Adipose tissue (tissue), 3 donors: ENCODE measurements around the gene TMEM114. TPM values are rescaled to one million over a fixed set of nuclear protein-coding genes. Genes with fewer than 3 reads are reported as not detected.
"Not testable (repeated sequence)": the region's sequence is repeated elsewhere in the genome, so short reads cannot be mapped to it uniquely, and the experiment has no call there.

Experiments
- H3K27ac ChIP-seq: one replicate; pipeline ENCODE4 v1.5.1; 2013; ENCODE audit warnings: low read depth, low read length
- WGBS, 3 donors: extraction: QIAGEN DNeasy Blood & Tissue Kit; methylation state at CpG; one replicate each; pipeline ENCODE4 v1.1.7; 2013; 5-methylcytosine and 5-hydroxymethylcytosine counted together
- polyA plus RNA-seq, 3 donors: library from polyadenylated mRNA; stranded (reverse); fragments of 200-250 nt; gene quantifications; one replicate each; pipeline ENCODE4 v1.2.3, GENCODE V29; 2013
- donor health status: healthy with polysubstance abuse.
- donor health status: Bipolar disorder and iron deficiency.
- donor health status: healthy.

Gene TMEM114
- polyA plus RNA-seq, 3 donors: not detected

DNA sequence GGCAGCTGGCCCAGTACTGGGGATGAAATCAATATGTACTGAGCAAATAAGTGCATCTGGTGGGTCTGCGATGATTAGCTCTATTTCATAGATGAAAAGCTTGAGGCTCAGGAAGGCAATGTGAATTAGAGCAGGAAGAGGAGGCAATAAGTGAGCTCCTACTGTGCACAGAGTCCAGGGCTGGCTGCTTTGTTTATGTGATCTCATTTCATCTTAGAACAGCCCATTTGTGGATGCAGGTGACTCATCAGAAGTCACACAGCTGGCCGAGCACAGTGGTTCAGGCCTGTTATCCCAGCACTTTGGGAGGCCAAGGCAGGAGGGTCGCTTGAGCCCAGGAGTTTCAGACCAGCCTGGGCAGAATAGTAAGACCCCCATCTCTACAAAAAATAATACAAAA lies 7.1 kb downstream of the TMEM114 start:
- WGBS, 3 donors: 61 to 84% (median 82%) methylated on average over 3 of the region's 3 CpGs
- no peak overlapping the region for H3K27ac ChIP-seq

- no peak overlapping the region for H3K27ac ChIP-seq
- WGBS, 3 donors: 27 to 57% (median 28%) methylated on average over 6 of the region's 6 CpGs
These were observed 8.3 kb downstream of the TMEM114 start for GRCh38 chr16:8581831-8582580.

GRCh38 chr16:8579559-8579958 lies 10.8 kb downstream of the TMEM114 start:
- no peak overlapping the region for H3K27ac ChIP-seq
- 80 to 89% (median 86%) methylated on average over 9 of the region's 9 CpGs for WGBS, 3 donors

GRCh38 chr16:8577678-8578304 lies 12.5 kb downstream of the TMEM114 start:
- no peak overlapping the region for H3K27ac ChIP-seq
- 75 to 77% (median 75%) methylated on average over 10 of the region's 10 CpGs for WGBS, 3 donors

DNA sequence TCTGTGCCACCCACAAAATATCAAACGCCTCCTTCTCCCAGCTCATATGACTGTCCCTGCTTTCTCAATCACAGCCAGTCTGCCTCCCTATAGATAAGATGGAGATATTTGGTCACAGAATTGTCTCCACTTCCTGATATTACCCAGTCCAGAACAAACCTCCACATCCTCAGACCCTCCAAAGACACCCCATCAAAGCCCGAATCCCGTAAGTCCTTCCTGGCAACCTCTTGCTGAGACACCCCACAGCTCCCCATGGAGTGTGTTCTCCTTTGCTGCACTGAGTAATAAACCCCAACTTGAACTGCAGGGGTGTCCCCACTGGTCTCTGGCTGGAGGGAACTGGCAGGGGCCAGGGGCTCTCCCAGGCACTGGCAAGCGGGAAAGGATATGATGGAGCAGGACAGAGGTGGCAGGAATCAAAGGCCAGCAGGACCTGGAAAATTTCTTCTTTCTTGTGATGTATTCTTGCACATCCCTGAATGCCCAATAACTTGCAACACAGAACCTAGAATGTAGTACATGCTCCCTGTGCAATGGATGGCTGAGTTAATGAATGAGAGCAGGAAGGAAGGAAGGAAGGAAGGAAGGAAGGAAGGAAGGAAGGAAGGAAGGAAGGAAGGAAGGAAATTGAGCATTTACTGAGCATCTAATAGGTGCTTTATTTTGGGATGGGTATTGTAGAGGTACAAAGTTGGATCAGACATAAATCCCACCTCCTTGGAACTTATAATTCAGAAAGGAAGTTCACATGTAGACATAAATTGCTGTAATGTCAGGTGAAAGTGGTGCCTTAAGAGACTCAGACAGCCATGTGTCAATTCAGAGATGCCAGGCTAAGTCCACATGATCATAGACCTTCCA lies 13.9 kb downstream of the TMEM114 start:
- no peak overlapping the region for H3K27ac ChIP-seq
- WGBS, 3 donors: 80 to 85% (median 82%) methylated on average over 4 of the region's 4 CpGs

DNA sequence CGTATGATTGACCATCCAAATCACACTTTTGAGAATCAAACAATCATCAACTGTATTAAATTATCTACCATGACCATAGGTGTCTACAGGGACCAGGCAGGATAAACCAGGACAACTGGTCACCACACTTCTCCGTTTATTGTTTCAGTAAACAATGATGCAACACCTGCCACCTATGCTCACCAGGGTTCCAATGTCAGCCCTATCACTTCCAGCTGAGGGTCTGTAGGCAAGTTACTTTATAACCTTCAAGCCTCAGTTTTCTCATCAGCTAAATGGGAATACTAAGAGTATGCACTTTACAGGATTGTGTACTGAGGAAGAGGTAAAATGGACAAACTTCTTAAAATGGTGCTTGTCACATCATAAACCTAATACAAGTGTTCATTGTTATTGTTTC lies 14.9 kb downstream of the TMEM114 start:
- no peak overlapping the region for H3K27ac ChIP-seq
- 46 to 79% (median 78%) methylated on average over 2 of the region's 2 CpGs for WGBS, 3 donors

DNA sequence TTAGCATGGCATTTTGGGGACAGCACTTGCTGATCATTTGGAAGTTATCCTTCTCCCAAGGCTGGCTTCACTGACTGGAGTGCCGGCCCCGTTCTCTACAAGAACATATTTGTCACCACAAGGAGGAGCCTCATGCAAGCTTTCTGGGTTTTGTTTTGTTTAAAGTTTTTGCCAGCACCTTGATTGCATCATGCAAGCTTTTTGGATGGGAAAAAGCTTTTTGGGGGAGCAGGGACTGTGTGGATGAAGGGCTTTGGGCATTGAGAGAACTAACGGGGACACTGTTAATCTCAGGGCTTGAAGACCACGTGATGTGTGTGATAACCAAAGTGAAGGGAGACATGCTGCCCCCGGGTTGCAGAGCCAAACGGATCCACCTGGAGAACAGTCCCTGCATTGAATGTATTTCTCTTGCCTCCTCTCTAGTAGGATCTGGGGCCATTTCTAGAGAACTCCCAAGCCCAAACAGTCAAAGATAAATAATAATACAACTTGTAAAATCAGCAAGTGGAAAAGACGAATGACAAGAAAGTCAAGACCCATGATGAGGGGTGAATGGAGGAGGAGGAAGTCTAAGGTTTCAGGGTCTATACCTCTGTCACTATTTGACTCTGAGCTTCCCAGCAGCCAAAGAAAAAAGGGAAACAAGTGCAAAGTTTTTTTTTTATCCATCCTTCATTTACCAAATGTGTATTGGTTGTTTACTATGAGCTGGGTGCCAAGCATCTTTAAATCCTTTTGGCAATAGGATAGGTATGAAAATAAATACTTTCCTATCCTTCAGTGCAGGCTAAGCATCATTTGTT lies 17.2 kb downstream of the TMEM114 start:
- H3K27ac ChIP-seq: no peak overlapping the region
- WGBS, 3 donors: 33 to 36% (median 33%) methylated on average over 7 of the region's 7 CpGs

- no peak overlapping the region for H3K27ac ChIP-seq
- 76 to 78% (median 77%) methylated on average over 11 of the region's 11 CpGs for WGBS, 3 donors
These were observed 18.0 kb downstream of the TMEM114 start for GRCh38 chr16:8572063-8572918.

DNA sequence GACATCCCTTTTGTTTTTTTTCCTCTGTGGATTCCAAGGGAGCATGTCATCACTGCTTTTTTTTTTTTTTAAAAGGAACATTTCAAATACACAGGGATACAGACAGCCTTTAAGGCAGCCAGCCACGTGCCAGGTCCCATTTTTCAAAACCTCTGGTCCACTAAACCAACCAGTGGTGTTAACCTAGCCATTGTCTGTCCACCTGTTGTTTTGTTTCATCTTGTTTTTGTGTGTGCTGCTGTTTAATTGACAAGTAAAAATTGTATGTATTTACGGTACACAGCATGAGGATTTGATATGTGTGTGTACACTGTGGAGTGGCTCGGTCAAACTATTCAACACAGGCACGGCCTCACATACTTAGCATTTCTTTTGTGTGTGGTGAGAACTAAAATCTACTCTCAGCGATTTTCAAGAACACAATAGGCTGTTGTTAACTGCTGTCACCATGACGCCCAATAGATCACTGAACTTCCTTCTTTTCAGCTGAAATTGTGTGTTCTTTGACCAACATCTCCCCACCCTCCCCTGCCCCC lies 19.2 kb downstream of the TMEM114 start:
- 25 to 40% (median 33%) methylated on average over 6 of the region's 6 CpGs for WGBS, 3 donors
- H3K27ac ChIP-seq: no peak overlapping the region

GRCh38 chr16:8570393-8570792 lies 19.9 kb downstream of the TMEM114 start:
- WGBS, 3 donors: 64 to 78% (median 75%) methylated on average over 12 of the region's 12 CpGs
- H3K27ac ChIP-seq: not testable (repeated sequence)

DNA sequence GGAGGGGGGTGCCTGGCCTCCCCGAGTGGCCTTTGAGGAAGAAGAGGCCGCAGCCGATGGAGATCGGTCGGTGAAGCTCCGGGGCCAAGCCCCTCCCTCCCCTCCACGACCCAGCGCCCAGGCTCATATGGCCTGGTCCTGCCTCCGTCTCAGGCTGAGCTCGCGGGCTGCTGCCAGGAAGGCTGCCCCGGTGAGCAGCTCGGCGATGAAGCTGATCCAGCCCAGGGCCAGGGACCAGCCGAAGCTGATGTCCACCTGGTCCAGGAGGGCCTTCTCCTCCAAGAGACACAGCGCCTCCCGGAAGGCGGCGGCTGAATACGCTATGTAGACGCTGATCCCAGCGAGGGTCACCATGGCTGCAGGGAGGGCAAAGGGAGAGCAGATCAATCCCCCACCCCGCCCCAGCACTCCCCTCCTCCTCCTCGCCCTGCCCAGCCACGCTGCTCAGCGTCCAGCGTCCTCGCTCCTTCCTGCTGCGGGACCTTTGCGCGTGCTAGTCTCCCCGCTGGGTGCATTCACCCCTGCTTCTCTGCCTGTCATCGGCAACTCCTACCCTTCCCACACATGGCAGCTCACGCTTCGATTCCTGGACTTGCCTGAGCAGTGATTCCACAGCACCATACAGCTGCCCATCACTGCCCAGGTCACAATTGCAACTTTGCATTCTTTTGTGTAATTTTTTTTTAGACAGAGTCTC lies 20.5 kb downstream of the TMEM114 start:
- 36 to 49% (median 46%) methylated on average over 31 to 35 of the region's 35 CpGs for WGBS, 3 donors

DNA sequence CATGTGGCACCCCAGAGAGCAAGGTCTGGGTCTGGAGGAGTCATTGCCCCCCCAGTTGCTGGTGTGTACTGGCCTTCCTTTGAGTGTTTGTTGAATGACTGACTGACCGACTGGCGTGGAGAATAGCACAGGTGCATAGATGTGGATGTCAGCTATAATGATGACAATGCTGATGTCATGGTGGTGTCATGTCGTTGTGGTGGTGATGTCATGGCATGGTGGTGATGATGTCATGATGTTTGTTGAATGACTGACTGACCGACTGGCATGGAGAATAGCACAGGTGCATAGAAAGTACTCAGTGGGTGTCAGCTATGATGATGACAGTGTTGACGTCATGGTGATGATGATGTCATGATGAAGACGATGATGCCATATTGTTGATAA lies 22.1 kb downstream of the TMEM114 start:
- 78 to 89% (median 84%) methylated on average over 6 of the region's 6 CpGs for WGBS, 3 donors
- H3K27ac ChIP-seq: no peak overlapping the region

More for the DNA sequence above, 20.5 kb downstream of the TMEM114 start:
- H3K27ac ChIP-seq: no peak overlapping the region

GRCh38 chr16:8567355-8568230 lies 22.7 kb downstream of the TMEM114 start:
- WGBS, 3 donors: 13 to 18% (median 18%) methylated on average over 23 of the region's 23 CpGs
- H3K27ac ChIP-seq: no peak overlapping the region

DNA sequence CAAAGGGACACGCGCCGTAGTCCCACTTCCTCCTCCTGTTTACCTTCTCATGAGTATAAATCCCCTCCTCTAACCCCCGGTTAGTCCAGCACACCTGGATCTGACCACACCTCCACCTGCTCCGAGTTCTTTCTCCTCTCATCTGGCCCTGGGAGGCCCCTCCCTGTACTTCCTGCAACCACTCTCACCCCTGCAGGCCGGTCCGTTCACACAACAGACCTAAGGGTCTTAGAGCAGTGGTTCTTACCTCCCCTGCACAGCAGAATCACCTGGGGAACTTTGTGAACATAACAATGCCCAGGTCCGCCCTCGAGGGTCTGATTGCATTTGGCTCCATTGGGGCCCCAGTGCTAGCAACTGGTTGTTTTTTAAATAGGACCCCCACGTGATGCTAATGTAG lies 24.8 kb downstream of the TMEM114 start:
- WGBS, 3 donors: 6 to 15% (median 7%) methylated on average over 10 of the region's 10 CpGs
- no peak overlapping the region for H3K27ac ChIP-seq

DNA sequence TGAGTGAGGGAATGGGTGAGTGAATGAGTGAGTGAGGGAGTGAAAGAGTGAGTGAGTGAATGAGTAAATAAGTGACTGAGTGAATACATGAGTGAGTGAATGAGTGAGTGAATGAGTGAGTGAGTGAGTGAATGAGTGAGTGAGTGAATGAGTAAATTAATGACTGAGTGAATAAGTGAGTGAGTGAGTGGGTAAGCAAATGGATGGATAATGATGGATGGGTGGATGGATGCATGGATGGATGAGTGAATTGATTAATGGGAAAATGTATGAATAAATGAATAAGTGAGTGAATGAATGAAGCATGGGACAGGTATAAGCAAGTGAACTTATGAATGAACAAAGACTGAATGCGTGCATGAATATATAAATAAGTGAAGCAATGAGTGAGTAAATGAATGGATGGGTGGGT lies 25.4 kb downstream of the TMEM114 start:
- WGBS, 3 donors: 69 to 90% (median 69%) methylated on average over 1 of the region's 1 CpG
- no peak overlapping the region for H3K27ac ChIP-seq
